GM18505 (cell line): Measurements from ENCODE around the gene LYSET.

Experiments used
- ATAC-seq: cut with Tn5 transposase; IDR thresholded peaks from one replicate; pipeline ENCODE4 v1.9.1; 2021; ENCODE audit not compliant: unreplicated experiment
- POLR2A ChIP-seq: IDR thresholded peaks from 4 replicates; pipeline ENCODE4 v1.6.1; 2011; ENCODE audit warnings: borderline replicate concordance; ENCODE audit not compliant: insufficient read depth, insufficient read length; ENCODE audit errors: extremely low read depth

The LYSET gene

GRCh38 chr14:93186956-93187355 lies 1.8 kb downstream of the LYSET start:
- TF ChIP-seq POLR2A = no peak
- ATAC-seq = no peak

- ATAC-seq = no peak
- TF ChIP-seq POLR2A = no peak
Observed at GRCh38 chr14:93195316-93195999, 10.3 kb downstream of the LYSET start.

- no peak for ATAC-seq
- no peak for TF ChIP-seq POLR2A
Observed at GRCh38 chr14:93199031-93199430, 13.9 kb downstream of the LYSET start.

GRCh38 chr14:93200553-93200952 lies 15.4 kb downstream of the LYSET start:
- no peak for ATAC-seq

GRCh38 chr14:93201155-93201704 lies 16.1 kb downstream of the LYSET start:
- no peak for ATAC-seq
- no peak for TF ChIP-seq POLR2A

More at GRCh38 chr14:93200553-93200952, 15.4 kb downstream of the LYSET start:
- TF ChIP-seq POLR2A = no peak

- TF ChIP-seq POLR2A = peak; percentile 84
- peak; percentile 80 for ATAC-seq
Observed at GRCh38 chr14:93206793-93207467, 21.8 kb downstream of the LYSET start, which contains the start of the genes GON7 and UBR7. Gene GON7, minus strand, starts transcription at chr14:93207065. Its CDS starts 28 bp downstream, at chr14:93207037. Gene UBR7, plus strand, starts transcription at chr14:93207256. Its CDS starts 36 bp downstream, at chr14:93207292.

- peak; percentile 36 for ATAC-seq
- no peak for TF ChIP-seq POLR2A
Observed at GRCh38 chr14:93207468-93208308, 22.6 kb downstream of the LYSET start.

- ATAC-seq = peak; percentile 76
- TF ChIP-seq POLR2A = no peak
Observed at GRCh38 chr14:93212432-93212831, 27.3 kb downstream of the LYSET start.

- ATAC-seq = no peak
- no peak for TF ChIP-seq POLR2A
Observed at GRCh38 chr14:93214598-93214997, 29.5 kb downstream of the LYSET start.

- TF ChIP-seq POLR2A = no peak
- peak; percentile 69 for ATAC-seq
Observed at GRCh38 chr14:93219103-93219726, 34.1 kb downstream of the LYSET start.

- TF ChIP-seq POLR2A = no peak
- ATAC-seq = no peak
Observed at GRCh38 chr14:93220509-93220908, 35.4 kb downstream of the LYSET start.

GRCh38 chr14:93223565-93223964 lies 38.4 kb downstream of the LYSET start:
- ATAC-seq = no peak
- no peak for TF ChIP-seq POLR2A
